Stimulated activated CD4-positive, alpha-beta T cell treated with anti-CD3 and anti-CD28 coated beads, Interleukin-1b, Interleukin-23, amount 100 ng/mL, for 24 hours (primary cell): ENCODE results near the gene MAN1A1.
"Not testable (repeated sequence)": the region's sequence is repeated elsewhere in the genome, so short reads cannot be mapped to it uniquely, and the experiment has no call there.

Experiments used
- DNase-seq, 4 experiments: peaks; one replicate each; pipeline ENCODE4 v3.0.0-alpha.2; 2020; ENCODE audit warnings: low read depth in 4 of 4, low spot score in 1 of 4

The MAN1A1 gene

DNA sequence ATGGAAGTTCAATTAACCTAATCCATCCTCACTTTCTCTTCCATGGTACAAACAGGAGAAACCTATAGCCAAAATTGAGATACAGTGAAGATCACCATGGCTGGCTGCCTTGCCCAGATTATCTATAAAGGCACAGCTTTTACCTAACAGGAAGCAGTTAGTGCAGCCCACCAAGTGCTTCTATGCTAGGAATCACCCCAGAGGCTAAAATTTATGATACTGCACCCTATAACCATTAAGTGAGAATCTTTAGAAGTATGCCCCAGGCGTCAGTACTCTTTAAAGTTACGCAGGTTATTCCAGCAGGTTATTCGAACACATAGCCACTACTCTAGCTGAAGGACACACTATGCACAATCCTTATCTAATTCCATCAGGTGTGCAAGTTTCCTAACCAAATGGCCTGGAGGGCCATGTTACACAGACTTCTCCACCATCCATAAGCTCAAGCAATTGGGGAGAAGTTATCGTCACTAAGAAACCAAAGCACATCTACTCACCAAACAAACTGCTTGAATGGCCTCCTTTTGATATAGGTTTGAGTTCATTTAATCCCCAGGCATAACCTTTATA is 43.1 kb downstream of the MAN1A1 start:
- DNase-seq: no peak

DNA sequence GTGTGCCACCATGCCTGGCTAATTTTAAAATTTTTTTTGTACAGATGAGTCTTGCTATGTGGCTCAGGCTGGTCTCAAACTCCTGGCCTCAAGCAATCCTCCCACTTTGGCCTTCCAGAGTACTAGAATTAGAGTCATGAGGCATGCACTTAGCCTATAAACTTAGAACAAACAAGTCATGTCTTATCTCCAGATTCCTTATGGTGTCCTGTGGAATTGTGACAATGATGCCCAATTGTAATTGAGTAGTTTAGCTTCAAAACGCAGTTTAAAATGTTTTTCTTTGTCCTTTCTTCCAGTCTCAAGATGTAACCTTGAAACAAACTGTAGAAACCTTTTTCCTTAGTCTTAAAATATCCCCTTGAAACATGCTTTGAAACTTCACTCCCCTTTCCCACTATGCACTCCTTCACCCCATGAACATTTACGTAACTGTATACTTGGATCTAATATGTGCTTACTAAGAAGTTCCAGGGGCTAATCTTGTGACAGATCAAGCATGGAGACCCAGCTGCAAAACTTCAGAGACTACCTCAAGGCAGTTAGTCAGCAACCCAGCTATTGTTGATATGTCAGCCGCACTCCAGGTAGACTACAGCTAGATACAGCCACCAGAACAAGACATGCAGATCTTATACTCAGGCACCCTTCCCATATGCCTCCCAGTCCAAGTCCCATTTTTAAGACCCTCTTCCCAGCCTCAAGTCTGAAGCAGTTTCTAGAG is 46.2 kb downstream of the MAN1A1 start:
- no peak for DNase-seq

DNA sequence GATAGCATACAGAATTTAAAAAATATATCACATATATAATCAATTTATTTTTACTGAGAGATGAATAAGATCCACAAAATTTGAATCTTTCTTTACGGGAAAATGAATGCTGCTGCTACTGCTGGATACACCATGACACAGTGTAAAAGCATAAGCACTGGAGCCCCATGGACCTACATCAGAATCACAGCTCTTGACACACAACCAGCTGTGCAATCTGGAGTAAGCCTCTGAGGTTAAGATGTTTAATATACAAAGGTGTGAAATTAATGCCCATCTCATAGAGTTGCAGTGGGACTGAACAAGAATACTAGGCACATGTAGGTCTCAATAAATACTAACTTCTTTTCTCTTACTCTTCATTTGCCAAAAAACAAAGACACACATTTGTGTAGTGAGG is 48.1 kb downstream of the MAN1A1 start:
- no peak for DNase-seq

DNA sequence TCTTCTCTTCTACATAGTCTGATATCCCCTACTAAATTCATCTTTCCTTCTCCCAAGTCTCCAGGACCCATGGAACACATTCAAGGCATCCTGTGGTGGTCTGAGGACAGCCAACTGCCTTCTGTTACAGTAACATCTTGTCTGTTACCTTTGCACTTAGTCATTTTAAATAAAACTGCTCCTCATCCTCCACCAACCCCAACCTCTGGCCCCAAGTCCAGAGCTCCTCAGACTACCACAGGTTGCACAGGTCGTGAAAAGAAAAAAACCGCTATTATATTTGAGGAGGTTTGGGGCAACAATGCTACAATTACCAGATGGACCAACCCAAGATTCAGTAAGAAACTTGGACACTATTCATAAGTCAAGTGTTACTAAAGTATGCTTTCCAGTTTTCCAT is 49.9 kb downstream of the MAN1A1 start:
- DNase-seq: no peak

DNA sequence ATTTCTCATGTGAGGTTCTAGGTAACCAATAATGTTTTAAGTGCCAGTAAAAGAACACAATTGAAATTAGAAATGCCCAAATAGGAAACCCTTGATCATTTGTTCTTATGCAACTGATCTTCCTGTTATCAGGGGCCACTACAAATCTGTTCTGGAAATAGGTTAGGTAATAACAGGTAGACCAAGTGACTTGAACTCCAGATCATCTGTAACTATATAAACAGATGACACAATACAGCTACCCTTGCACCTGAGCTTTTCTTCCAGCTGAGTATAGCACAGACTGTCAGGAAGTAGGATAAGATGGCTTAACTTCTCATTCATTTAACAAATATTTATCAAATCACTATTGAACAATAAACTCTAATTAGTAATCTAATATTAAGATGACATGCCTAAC is 52.5 kb downstream of the MAN1A1 start:
- DNase-seq: no peak

DNA sequence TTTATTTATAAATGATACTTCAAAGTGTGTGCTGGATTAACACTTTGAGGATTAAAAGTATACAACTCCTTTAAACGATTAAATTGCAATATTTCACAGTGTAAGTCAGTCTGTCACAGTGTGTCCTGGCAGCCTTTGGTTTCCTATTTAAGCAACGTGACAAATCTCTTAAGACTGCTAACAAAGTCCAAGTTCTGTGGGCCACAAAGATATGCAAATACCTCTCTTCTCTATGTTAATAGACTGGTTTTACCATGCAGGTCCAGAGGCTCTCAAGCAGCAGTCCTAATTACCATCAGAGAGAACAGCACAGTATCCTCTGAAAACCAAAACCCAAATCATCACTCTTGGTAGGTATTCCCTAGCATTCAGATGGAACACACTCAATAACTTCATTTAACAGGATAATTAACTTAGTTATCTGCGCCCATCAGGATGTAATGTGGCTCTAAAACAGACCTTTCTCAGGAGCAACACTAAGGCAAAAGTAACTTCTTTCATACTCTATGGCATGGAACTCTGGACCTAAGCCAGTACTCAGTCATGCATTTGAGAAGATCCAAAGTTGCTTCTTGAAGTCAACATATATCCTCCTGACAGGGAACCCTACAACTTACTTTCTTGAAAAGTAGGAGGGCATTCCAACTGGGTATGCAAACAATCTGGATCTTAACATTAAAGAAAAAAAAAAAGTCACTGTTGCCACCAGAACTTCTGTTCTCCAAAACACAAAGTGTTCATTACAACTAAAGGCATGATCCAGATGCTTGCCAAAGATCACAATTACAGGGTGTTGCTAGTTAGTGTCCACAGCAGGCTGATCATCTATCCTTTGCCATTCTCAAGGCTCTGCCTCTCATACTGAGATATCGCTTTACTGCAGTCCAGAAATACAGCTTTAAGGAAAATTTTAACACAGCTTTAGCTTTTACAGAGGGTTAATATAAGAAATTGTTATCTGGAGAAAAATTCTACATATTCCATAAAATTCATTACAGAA is 53.2 kb downstream of the MAN1A1 start:
- DNase-seq: no peak

DNA sequence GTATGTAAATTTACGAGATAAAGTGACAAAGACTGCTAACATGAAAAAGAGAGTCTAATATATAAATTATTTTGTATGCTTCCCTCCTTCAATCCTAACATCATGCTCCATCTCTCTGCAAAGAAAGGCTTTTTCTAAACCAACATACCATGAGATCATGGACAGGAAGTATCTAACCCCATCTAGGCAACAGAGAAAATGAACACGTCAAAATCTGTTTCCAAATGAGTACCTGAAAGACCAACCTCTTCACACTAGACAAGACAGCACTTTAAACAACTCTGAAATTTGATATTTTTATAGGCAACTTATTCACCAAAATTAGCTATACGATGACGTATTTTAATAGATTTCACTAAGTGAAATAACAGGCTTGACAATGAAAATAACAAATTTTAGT is 54.6 kb downstream of the MAN1A1 start:
- no peak for DNase-seq

DNA sequence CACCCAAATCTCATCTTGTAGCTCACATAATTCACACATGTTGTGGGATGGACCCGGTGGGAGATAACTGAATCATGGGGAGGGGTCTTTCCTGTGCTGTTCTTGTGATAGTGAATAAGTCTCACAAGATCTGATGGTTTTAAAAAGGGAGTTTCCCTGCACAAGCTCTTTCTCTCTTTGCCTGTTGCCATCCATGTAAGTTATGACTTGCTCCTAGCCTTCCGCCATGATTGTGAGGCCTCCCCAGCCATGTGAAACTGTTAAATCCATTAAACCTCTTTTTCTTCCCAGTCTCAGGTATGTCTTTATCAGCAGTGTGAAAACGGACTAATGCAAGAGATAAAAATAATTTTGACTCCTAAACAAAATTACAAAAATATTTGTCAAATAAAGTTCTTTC is 58.5 kb downstream of the MAN1A1 start:
- DNase-seq: not testable (repeated sequence)

DNA sequence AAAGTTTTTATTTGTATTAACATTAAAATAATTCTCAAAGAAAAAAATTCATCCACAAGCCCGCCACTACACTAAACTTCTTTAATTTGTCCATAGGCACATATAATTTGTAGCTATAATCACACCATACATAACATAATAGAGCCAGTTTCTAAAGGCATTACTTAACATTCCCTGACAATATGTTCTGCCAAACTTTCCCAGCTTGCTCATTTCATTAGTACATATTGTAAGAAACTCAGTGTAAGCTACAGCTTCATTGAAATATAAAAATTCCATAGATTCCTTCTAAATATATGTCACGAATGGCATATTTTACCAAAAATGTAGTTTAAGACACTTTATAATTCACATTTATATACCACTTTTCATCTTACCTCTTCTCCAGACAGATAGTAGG is 59.3 kb downstream of the MAN1A1 start:
- no peak for DNase-seq

DNA sequence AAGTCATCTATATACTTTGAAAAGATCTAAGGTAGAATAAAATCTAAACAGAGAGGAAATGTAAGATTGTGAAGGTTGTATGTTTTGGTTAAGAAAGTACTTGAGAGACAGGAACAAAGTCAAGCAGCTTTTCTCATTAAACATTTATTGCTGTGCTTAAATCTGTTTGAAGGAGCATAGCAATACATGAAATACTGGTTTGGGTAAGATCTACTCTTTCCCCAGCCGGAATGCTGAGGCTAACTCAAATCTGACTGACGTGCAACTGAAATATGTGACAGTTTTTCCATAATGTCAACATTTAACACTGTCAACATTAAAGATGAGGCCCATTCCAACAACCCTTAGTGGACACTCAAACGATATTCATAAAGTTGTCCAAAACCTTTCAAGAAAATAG is 59.9 kb downstream of the MAN1A1 start:
- no peak for DNase-seq

DNA sequence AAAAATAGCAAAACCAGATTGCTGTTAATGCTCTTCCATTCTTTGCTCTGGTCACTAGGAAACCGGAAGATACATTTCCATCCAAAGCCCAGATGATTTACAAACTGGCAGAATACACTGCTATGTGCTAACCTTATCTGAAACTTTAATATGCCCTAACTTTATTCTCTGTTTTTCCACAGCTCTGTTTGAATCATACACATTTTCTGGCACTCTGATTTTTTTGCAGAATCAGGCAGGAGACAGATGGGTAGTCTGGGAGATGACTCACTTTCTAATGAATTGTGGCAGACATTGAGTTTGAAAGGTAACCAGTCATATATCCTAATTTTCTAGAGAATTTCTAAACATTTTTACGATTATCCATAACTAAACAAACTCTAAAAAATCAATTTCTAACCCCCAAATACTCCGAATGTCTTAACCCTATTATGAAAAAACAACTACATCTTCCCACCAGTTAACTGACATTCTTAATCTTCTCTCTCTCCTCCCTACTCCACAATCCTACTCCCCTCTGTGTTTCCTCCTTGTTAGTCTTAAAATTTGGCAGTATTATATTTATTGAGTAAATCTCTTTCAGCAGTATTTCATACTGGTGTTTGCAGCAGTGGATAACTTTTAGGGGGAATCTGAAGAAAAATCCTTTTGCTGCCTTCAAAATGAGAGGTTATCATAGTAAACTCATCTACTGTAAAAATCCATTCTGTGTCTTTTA is 63.5 kb downstream of the MAN1A1 start:
- no peak for DNase-seq

DNA sequence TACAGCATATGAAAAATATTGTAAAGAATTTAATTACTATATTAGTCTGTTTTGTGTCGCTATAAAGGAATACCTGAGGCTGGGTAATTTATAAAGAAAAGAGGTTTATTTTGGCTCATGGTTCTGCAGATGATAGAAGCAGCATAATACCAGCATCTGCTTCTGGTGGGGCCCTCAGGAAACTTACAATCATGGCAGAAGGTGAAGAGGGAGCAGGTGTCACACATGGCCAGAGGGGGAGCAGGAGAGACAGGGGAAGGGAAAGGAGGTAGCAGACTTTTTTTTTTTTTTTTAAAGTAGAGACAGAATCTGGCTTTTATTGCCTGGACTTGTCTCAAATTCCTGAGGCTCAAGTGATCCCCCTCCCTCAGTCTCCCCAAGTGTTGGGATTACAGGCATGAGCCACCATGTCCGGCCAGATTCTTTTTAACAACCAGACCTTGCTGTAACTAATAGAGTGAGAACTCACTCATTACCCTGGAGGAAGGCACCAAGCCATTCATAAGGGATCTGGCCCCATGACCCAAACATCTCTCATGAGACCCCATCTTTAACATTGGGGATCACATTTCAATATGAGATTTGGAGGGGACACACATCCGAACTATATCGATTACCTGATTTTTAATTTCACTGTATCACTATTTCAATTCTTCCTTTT is 64.6 kb downstream of the MAN1A1 start:
- no peak for DNase-seq

DNA sequence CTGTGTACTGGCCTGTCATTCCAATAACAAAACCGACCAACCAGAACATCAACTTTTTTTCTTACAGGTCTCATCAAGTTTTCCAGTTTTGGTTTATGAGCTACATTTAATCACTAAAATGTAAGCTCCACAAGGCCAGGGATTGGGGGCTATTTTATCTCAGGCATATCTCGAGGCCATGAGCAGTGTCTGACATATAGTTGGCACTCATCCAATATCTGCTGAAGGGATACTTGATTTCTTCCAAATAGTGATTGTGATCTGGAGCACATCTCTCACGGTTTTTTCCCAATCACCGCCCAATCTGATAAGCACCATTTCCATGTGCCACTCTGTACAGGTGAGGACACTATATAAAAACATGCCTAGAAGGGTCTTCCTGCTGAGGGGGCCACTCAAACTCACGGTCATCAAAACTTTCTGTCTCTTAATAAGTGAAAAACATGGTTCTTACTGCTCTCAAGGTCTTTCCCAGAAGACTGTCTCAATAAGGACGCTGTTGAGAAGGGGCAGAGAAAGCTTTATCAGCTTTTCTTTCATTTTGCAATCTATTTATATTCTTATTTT is 65.5 kb downstream of the MAN1A1 start:
- DNase-seq: no peak

DNA sequence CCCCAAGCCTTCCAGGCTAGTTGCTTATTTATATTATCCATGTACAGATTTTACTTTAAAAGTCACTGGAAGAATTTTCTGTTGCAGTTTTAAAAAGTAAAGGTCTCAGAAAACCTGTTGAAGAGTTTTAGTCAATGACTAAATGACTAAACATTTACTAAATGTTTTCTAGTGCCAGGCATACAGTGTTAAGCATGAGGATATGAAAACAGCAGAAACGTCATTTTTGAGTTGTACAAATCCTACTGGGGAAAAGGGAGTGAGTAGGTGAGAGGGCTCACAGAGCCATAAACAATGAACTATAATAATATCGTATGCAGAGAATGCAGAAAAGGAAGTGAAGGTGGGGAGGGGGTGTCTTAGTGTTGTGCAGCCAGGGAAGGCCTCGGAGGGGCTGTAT is 66.3 kb downstream of the MAN1A1 start:
- DNase-seq: no peak

DNA sequence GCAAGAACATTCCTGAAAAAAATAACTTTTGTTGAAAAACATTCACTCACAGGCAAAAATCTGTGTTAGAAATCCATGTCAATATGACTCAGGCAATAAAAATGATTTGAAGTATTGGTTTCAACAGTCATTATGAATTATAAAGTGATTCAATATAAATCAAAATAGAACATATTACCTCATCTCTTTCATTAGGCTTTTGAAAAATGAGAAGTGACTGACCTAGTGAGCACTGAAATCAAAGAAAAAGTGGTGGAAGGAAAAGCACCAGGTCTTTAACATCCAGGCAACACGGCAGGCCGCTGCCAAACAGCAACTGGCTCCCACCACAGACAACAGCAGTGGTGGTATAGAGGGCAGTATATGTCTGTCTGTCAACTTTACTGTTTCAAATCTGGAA is 68.9 kb downstream of the MAN1A1 start:
- no peak for DNase-seq

DNA sequence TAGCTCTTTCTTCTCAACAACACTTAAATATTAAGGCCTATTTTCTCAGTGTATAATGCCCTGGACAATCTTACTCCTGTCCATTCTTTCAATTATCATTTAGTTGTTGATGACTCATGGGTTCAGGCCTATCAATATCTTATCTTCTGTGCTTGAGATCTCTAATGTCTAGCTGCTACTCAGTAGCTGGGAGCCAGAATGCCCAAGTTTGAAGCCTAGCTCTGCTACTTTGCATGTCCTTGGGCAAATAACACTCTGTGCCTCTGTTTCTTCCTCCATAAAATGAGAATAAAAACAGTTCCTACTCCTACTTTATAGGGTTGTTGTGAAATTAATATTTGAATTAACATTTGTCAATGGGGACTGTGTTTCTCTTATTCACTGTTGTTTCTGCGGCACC is 69.5 kb downstream of the MAN1A1 start:
- DNase-seq: no peak

DNA sequence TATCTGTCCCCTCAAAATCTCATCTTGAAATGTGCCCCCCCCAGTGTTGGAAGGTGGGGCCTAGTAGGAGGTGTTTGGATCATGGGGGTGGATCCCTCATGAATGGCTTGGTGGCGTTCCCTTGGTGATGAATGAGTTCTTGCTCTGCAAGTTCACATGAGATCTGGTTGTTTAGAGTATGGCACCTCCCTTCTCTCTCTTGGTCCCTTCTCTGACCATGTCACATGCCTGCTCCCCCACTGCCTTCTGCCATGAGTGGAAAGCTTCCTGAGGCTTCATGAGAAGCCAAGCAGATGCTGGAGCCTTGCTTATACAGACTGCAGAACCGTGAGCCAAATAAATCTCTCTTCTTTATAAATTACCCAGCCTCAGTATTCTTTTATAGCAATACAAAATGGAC is 70.9 kb downstream of the MAN1A1 start:
- DNase-seq: no peak

DNA sequence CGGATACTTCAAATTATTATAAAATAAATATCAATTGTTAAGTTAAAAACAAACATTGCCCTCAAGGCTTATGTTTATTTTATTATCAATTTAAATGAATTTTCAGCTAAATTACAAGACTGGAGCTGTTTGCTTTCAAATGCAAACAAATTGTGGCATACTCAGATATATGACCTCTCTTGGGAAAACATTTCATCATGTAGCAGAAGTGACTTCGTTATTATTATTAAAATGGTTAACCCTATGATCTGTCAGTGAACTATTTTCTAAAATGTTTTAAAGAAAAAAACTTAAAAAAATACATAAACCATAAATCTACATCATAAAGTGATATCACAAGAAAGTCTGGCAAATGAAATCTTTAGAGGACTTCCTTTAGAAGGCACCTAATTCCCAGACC is 72.5 kb downstream of the MAN1A1 start:
- no peak for DNase-seq

DNA sequence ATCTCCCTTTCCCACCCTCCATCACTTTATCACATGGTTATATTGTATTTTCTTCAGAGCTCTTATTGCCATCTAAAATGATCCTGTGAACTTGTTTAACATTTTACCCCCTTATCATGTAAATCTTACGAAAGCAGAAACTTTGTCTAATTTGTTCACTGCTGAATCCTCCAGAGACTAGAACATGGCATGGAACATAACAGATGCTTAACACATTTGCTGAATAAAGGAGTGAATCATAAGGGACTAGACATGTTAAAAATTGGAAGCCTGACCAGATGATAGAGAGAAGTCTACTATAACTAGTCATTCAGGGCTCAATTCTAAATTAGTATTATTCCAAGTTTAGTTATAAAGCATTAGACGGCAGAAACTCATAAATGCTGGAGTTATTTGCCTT is 73.3 kb downstream of the MAN1A1 start:
- DNase-seq: no peak

DNA sequence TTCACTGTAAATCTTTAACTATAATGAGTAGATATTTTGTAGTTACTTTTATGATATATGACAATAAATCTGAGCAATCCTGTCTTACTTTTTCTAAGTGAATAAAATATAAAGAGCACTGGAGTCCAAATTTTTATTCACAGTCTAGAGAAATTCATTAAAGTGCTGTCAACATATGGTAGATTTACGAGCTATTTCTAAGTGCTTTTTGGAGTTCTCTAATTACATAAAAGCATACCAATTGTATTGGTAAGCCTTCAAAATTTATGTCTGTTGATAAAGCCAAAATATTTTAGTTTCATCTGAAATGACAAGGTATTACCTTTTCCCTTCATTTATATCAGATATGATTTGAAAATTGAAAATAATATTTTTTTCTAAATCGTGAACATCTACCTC is 75.4 kb downstream of the MAN1A1 start:
- DNase-seq: no peak
